HL-60/S4 treated with phorbol 12-myristate 13-acetate at 8.2 ng/mL for 4 days and 3 days (cell line): ENCODE results near the gene NKX6-2.
"Not testable (repeated sequence)": the region's sequence is repeated elsewhere in the genome, so short reads cannot be mapped to it uniquely, and the experiment has no call there.

Source experiments
- in situ Hi-C: fragments of 300-500 bp; cut with MboI; formaldehyde crosslinking; loops from 2 replicates; pipeline ENCODE4 v1.15.0; 2022; ENCODE audit warnings: low sequenced_read_pairs

NKX6-2 gene

GRCh38 chr10:132783940-132784865 lies 1.7 kb downstream of the NKX6-2 start:
- in situ Hi-C loops: no loop called here

DNA sequence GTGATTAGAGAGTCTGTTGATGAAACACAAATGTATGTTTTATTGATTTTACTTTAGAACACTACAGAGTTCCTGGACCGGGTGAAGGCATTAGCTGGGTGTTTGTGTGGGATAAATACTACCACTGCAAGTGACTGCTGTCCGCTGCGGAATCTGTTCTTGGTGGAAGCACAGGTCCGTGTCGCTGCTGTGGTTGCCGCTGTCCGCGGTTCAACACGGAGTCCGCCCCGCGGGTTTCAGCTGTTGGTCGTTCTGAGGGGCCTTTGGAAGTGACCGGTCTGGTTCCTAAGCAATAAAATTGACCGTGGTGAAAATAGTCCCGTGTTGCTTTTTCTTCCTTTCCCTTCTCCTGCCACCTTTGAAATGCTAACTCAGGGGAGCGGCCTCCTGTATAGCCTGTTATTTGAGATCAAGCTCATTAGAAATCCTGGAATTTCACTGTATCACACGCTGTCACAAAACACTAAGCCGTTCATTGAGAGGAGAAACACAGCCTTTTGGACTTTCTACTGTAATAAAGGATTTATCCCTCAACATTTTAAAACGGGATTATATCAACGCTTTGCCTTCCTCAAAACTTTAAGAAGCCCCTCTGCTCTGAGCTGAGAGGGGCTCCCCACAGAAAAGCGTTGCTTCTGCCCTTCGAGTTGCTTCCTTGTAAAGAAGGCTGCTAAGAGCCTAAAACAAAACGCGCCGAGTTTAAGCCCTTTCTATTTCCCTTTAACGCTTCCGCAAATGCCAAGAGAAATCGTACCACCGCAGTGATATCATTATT lies 2.6 kb downstream of the NKX6-2 start:
- in situ Hi-C loops: no loop called here

DNA sequence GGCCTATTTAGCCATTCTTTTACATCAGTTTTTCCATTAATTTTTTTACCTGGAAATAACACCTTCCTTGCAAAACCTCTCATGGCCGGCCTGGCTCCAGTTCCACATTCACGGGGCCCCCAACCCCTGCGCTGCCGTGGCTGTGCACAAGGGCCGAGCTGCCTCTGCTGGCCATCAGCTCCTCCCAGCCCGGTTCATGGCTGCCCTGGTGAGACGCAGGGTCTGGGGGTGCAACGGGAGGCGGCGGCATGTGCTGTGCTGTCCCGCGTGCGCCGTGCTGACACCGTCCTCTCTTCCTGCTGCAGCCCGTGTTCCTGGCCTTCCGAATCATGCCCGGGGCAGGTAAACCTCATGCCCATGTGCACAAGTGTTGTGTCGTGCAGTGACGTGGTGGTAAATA lies 4.4 kb downstream of the NKX6-2 start:
- in situ Hi-C loops: no loop called here

- in situ Hi-C loops: no loop called here
Measured at GRCh38 chr10:132780356-132780755, 5.6 kb downstream of the NKX6-2 start.

GRCh38 chr10:132779549-132780294 lies 6.2 kb downstream of the NKX6-2 start:
- in situ Hi-C loops: no loop called here

GRCh38 chr10:132777441-132777840 lies 8.5 kb downstream of the NKX6-2 start:
- in situ Hi-C loops: no loop called here

DNA sequence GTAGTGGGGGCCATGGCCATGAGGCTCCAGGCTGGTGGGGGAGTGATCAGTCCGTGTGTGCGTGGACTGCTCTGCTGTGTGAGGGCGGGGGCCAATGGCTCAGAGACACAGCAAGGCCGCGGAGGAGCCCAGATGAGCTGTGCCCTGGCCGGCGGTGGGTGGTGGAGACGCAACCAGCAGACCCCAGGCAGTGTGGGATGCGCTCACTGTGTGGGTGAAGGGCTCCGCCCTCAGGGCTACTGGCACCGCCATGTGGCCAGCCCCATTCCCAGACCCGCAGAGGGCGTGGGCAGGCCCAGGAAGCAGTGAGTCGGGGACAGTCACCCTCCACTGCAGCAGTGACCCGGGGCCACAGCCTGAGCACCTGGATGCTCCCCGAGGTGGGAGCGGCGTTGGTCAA lies 9.1 kb downstream of the NKX6-2 start:
- in situ Hi-C loops: no loop called here

GRCh38 chr10:132776186-132776585 lies 9.8 kb downstream of the NKX6-2 start:
- in situ Hi-C loops: no loop called here

DNA sequence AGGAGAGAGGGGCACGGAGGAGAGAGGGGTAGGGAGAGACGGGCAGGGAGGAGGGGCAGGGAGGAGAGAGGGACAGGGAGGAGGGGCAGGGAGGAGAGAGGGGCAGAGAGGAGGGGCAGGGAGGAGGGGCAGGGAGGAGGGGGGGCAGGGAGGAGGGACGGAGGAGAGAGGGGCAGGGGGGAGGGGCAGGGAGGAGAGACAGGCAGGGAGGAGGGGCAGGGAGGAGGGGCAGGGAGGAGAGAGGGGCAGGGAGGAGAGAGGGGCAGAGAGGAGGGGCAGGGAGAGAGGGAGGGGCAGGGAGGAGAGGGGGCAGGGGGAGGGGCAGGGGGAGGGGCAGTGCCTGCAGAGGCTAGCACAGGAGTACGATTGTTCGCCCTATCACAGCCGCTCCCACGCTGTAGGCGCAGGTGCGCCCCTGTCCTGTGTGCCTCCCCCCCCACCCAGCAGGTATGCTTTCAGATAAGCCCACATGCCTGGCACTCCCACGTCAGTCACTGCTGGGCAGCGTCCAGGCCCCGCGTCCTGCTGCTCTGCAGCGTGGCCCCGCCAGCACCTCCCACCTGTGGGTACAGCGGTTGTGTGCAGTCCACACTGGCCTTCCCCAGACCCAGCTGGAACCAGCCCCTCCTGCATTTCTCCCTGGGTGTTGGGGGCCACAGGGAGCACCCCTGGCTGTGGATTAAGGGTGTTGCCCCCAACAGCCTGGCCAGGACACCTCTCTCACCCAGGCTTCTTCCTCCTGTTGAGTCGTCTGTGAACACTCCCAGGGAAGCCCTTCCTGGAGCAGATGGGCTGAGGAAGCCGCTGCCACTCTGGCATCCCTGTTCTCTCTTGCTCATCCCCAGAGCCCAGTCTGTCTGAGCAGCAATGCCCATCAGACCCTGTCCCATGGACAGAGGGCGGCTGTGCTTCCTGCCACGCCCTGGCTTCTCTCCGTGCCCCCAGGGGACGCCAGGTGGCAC lies 10.8 kb downstream of the NKX6-2 start:
- in situ Hi-C loops: no loop called here

- in situ Hi-C loops: no loop called here
Measured at GRCh38 chr10:132774181-132774901, 11.6 kb downstream of the NKX6-2 start.

DNA sequence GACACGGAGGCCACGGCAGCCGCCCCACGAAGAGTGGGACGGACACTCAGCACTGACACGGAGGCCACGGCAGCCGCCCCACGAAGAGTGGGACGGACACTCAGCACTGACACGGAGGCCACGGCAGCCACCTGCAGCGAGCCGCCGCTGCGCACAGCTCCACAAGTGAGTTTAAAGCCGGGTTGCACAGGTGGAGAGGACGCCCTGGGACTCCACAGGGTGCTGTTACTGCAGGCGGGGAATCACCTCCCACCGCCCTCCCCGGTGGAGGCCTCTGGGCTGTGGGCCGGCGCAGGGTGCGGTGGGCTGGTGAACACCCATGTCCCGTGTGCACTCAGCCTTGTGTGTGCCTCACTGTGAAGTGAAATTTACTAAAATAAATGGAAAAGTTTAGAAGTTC lies 13.1 kb downstream of the NKX6-2 start:
- in situ Hi-C loops: not testable (repeated sequence)

DNA sequence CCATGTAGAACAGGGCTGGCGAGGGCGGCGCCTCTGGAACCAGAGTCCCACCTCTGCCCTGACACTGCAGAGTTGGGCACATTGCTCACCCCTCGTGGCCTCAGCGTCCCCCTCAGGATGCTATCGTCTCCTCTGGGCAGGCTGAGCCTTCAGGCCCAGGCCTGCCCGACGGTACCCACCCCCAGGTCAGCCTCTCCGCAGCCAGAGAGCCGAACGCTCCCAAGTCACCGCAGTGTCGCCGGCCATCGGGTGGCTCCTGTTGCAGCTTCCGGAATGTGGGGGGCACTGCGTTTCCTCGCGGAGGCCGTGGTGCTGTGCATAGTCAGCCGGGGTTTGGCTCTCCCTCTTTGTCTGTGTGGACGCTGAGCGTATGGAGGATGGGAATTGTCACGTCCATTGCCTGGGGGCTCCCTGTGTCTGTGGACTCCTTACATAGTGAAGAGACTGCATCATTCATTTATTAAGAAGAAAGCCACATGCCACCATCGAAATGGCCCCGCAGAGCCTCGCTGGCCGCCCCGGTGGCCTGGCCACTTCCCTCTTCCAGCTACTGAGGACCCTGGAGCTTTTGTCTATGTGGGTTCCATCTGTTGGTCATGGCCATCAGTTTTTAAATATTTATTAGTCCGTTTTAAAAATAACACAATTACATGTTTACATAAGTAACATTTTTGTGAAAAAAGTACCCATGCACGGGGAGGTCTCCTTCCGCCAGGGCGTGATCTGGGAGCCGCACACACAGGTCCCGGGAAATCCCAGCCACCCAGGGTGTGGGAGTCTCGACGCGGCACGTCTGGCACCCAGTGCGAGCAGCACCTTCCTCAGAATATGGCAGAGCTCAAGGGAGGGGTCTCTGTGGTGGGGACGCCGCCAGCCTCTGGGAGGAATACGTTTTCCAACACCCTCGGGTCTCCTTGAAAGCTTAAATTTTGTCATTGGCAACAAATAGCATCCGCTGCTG lies 15.6 kb downstream of the NKX6-2 start:
- in situ Hi-C loops: no loop called here

GRCh38 chr10:132768346-132769248 lies 17.4 kb downstream of the NKX6-2 start:
- in situ Hi-C loops: no loop called here

GRCh38 chr10:132766291-132766690 lies 19.7 kb downstream of the NKX6-2 start:
- in situ Hi-C loops: no loop called here

- in situ Hi-C loops: no loop called here
Measured at GRCh38 chr10:132765435-132765834, 20.5 kb downstream of the NKX6-2 start.

DNA sequence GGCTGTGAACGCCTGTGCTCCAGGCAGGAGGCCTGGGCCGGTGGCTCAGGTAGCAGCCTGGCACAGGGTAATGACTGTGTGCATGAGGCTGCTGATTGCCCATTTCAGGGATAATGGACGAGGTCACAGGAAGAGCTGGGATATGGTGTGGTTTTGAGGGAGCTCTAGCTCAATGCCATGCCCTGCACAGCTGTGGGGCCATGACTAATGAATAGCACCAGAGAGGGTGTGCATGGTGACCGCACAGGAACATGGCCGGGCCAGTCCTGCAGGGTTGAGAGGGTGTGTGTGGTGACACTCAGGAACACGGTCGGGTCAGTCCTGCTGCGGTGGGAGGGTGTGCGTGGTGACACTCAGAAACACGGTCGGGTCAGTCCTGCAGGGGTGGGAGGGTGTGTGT lies 21.8 kb downstream of the NKX6-2 start:
- in situ Hi-C loops: no loop called here

- in situ Hi-C loops: no loop called here
Measured at GRCh38 chr10:132763545-132763944, 22.4 kb downstream of the NKX6-2 start.
